Epithelial cell of proximal tubule (primary cell): ENCODE data around the gene SYNGAP1. TPM values are rescaled to one million over a fixed set of nuclear protein-coding genes. Genes with fewer than 3 reads are reported as not detected.

Experiments used
- DNase-seq: peaks from one replicate; pipeline ENCODE4 v3.0.0-alpha.2; 2011; ENCODE audit warnings: low read depth
- H3K4me3 ChIP-seq: 2 replicates; pipeline ENCODE4 v1.5.1; 2011; ENCODE audit warnings: low read depth, mild to moderate bottlenecking, low read length
- CTCF ChIP-seq: conservative IDR thresholded peaks from 2 replicates; pipeline ENCODE4 v1.5.1; 2012; ENCODE audit warnings: low read depth, mild to moderate bottlenecking, low read length
- total RNA-seq: library from RNA; depleted of rRNA; stranded (reverse); fragments of >200 nt; gene quantifications from 2 replicates; pipeline ENCODE4 v1.2.3, GENCODE V29; 2015

SYNGAP1 gene
- total RNA-seq, 1 donor from 2014 or later = 2.3 TPM

DNA sequence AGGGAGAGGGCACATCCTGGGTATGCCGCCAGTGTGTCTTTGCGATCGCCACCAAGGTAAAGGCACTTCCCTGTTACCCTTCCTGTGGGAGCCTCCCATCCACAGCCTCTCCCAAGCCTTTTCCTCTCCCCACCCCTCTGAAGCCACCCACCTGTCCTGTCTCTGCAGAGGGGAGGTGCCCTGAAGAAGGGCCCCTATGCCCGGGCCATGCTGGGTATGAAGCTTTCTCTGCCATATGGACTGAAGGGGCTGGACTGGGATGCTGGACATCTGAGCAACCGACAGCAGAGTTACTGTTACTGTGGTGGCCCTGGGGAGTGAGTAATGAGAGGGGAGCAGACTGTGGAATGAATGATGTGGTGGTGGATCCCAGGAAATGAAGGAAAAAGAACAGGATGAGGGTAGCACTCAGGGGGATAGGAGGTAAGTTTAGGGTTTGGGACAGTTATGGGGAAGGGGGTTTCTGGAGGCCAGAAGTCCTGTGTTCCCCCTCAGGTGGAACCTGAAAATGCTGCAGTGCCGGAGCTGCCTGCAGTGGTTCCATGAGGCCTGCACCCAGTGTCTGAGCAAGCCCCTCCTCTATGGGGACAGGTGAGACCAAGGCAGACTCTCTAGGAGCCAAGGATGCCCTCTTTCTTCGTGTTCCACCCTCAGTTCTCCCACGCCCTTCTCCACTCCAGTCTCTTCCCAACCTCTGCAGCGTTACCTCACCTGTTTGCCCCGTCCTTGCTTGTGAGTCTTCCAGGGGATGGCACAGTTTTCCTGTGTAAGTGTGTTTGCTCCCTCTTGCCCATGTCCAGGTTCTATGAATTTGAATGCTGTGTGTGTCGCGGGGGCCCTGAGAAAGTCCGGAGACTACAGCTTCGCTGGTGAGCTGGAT lies 6.4 kb upstream of the SYNGAP1 start:
- no peak overlapping the region for H3K4me3 ChIP-seq
- no peak for TF ChIP-seq CTCF
- DNase-seq = no peak

- TF ChIP-seq CTCF = peak; percentile 68
- no peak for DNase-seq
- H3K4me3 ChIP-seq = no peak overlapping the region
Observed at GRCh38 chr6:33414592-33415271, 5.1 kb upstream of the SYNGAP1 start.

GRCh38 chr6:33415831-33416230 lies 4.0 kb upstream of the SYNGAP1 start:
- H3K4me3 ChIP-seq = peak overlapping the region; percentile 96
- no peak for TF ChIP-seq CTCF

DNA sequence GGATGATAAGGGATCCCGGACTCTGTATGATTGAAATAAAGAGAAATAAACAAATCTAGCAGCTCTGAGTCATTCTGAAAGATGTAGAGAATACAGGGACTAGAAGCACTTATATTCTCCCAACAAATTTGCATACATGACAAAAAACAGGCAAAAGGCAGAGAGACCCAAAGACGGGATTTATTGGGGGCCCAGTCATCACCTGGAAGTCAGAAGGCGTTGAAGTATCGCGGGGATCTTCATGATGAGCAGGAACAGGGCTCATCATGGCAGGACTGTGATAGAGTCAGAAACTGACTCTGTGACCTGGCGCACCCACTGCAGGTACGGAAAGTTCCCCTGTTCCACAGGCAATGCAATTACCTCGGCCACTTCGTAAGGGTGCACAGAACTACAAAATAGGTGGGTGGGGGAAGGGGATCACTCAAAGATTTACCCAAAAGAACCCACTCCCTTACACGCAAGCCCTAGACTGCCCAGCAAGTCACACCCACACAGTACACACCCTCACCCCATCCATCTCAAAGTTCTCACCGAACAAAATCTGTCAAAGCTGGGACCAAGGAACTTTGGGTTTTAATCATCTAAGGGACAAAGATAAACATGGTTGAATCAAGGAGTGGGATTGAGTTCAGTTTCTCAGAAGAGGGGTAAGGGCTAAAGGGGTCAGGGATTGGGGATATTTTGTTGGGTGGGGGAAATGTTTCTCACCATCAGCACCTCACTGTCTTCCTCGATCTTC lies 3.3 kb upstream of the SYNGAP1 start:
- H3K4me3 ChIP-seq = peak overlapping the region; percentile 96
- DNase-seq = no peak
- TF ChIP-seq CTCF = no peak

More at GRCh38 chr6:33415831-33416230, 4.0 kb upstream of the SYNGAP1 start:
- no peak for DNase-seq

DNA sequence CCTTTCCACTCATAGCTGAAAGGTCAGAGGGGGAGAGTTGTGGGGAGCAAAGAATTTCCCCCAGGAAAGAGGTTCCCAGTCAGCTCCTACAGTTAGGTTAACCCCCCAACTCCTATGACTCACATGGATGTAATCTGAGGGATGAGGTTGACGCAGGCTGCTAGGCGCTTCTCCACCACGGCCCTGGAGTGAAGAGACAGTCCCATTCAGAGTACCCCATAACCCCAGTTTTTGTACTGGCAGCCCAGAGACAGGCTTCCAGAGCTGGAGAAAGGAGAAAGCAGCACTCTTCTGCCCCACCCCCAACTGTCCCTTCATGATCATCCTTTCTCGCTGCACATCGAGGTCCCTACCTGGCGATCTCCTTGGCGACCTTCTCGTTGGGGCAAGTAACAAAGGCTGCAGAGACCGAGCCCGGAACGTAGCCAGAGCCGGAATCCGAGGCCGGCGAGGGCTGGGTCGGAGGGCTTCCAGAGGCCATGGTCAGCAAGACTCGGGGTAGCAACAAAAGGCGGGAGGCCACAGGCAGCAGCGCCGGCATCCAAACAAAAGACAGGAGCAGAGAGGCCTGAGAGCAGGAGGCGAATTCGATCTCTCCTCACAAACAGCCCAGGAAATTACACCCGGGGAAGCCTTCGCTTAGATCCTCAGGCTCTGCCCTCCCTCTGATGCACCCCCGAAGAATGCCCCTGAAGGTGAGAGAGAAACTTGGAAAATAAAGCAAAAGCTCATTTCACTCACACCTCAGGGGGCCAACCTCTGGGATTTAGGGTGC lies 2.5 kb upstream of the SYNGAP1 start:
- TF ChIP-seq CTCF = no peak
- peak overlapping the region; percentile 96 for H3K4me3 ChIP-seq
- no peak for DNase-seq
